HEK293T (cell line): Measurements from ENCODE around the gene BAK1.
"Not testable (repeated sequence)": the region's sequence is repeated elsewhere in the genome, so short reads cannot be mapped to it uniquely, and the experiment has no call there.

Experiments used
- ARNT ChIP-seq: fragments of 450-650 bp; IDR thresholded peaks from 2 replicates; pipeline ENCODE4 v1.6.1; 2017; ENCODE audit warnings: mild to moderate bottlenecking
- BHLHE40 ChIP-seq: fragments of 450-650 bp; IDR thresholded peaks from 2 replicates; pipeline ENCODE4 v1.6.1; 2016; ENCODE audit warnings: mild to moderate bottlenecking, moderate library complexity, borderline replicate concordance
- ELF4 ChIP-seq: fragments of 450-650 bp; IDR thresholded peaks from 2 replicates; pipeline ENCODE4 v1.6.1; 2017; ENCODE audit warnings: antibody characterized with exemption
- FOXA1 ChIP-seq: fragments of 450-650 bp; IDR thresholded peaks from 2 replicates; pipeline ENCODE4 v1.6.1; 2016; ENCODE audit warnings: mild to moderate bottlenecking
- FOXK2 ChIP-seq: fragments of 450-650 bp; IDR thresholded peaks from 2 replicates; pipeline ENCODE4 v1.6.1; 2016; ENCODE audit warnings: mild to moderate bottlenecking
- HDGF ChIP-seq: fragments of 450-650 bp; IDR thresholded peaks from 2 replicates; pipeline ENCODE4 v1.6.1; 2017; ENCODE audit warnings: antibody characterized with exemption, borderline replicate concordance
- LEF1 ChIP-seq: fragments of 450-650 bp; IDR thresholded peaks from 2 replicates; pipeline ENCODE4 v1.6.1; 2017; ENCODE audit warnings: mild to moderate bottlenecking, borderline replicate concordance
- NFRKB ChIP-seq: fragments of 450-650 bp; IDR thresholded peaks from 2 replicates; pipeline ENCODE4 v1.6.1; 2016; ENCODE audit warnings: mild to moderate bottlenecking, moderate library complexity
- PKNOX1 ChIP-seq: fragments of 450-650 bp; IDR thresholded peaks from 2 replicates; pipeline ENCODE4 v1.6.1; 2016
- SP1 ChIP-seq: fragments of 450-650 bp; IDR thresholded peaks from 2 replicates; pipeline ENCODE4 v1.6.1; 2017
- SUZ12 ChIP-seq: fragments of 450-650 bp; IDR thresholded peaks from 2 replicates; pipeline ENCODE4 v1.6.1; 2016; ENCODE audit warnings: mild to moderate bottlenecking
- TARDBP ChIP-seq: fragments of 450-650 bp; IDR thresholded peaks from 2 replicates; pipeline ENCODE4 v1.6.1; 2016
- ZNF384 ChIP-seq: fragments of 450-650 bp; IDR thresholded peaks from 2 replicates; pipeline ENCODE4 v1.6.1; 2016

GRCh38 chr6:33596894-33597293 is 16.8 kb upstream of the BAK1 start:
- not testable (repeated sequence) for TF ChIP-seq PKNOX1, HDGF, ELF4, FOXA1, ZNF384, ARNT, SP1, LEF1, BHLHE40, TARDBP, NFRKB, SUZ12, FOXK2
